ENCODE measurements around the gene SHQ1.

DNA sequence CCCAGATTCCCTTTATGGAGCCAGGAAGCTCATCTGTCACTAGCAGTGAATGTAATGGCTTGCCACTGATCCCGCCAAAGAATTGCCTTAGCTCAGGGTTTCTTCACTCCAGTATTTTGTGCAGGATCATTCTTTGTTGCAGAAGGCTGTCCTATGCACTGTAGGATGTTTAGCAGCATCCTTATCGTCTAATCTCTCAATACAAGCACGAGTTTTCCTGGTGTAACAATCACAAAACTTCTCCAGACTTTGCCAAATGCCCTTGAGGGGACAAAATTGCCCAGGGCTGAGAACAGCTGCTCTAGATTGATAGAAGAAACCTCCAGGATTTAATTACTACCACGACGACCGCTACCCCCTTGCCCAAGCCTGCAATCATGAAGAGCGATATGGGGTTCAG lies 6.8 kb upstream of the SHQ1 start:
- TF ChIP-seq MXI1 (IDR thresholded peaks at IDR 0.05; ENCODE audit: borderline replicate concordance, low read depth, low read length) = no peak
- TF ChIP-seq, protein P1, sequence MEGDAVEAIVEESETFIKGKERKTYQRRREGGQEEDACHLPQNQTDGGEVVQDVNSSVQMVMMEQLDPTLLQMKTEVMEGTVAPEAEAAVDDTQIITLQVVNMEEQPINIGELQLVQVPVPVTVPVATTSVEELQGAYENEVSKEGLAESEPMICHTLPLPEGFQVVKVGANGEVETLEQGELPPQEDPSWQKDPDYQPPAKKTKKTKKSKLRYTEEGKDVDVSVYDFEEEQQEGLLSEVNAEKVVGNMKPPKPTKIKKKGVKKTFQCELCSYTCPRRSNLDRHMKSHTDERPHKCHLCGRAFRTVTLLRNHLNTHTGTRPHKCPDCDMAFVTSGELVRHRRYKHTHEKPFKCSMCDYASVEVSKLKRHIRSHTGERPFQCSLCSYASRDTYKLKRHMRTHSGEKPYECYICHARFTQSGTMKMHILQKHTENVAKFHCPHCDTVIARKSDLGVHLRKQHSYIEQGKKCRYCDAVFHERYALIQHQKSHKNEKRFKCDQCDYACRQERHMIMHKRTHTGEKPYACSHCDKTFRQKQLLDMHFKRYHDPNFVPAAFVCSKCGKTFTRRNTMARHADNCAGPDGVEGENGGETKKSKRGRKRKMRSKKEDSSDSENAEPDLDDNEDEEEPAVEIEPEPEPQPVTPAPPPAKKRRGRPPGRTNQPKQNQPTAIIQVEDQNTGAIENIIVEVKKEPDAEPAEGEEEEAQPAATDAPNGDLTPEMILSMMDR (conservative IDR thresholded peaks at IDR 0.05; ENCODE audit: low read depth, low read length) = no peak
